Stimulated activated CD8-positive, alpha-beta memory T cell treated with anti-CD3 and anti-CD28 coated beads, Interleukin-7, amount 100 ng/mL, for 4 hours (primary cell): Measurements from ENCODE around the gene SIL1.
"Not testable (repeated sequence)": the region's sequence is repeated elsewhere in the genome, so short reads cannot be mapped to it uniquely, and the experiment has no call there.

Experiments used
- DNase-seq, 2 donors: peaks; one replicate each; pipeline ENCODE4 v3.0.0-alpha.2; 2020; ENCODE audit warnings: low read depth in 2 of 2

The SIL1 gene

DNA sequence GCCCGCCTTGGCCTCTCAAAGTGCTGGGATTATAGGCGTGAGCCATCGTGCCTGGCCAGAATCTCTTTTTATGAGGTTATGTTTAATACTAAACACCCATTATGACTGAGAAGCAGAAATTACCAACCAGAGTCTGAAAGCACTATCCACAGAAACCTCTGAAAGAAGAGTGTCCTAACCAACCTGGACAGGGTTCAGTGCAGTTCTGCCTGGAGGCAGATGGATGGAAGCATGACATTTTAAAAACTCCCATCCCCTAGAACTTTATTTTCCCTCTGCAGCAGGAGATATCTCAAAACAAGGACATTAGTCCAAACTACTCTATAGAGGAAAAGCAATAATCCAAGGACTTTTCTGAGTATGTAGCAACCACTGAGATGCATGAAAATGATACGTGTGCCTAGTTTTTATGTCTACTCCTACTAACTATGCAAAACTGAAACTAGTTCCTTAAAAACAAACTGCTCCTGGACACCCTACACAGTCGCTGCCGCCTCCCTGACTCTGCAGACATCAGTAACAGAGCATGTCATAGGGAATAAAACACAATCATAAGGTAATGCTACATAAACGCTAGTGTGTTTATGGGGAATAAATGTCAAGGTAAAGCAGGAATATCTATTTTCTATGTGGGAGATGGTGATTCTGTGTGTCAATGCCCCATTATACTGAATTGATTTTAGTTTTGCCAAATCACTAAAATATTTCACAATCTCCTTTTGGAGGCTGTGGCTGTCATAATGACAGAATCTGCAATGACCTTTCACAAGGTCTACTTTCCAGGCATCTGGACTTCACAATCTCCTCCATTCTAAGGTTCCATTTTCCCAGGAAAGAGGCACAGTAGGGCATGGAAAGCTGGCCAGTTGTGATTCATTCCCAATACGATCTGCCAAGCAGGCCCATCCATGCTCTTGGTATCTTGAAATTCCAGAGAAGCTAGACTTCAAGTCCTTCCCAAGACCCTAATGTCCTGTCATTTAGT, 122.8 kb downstream of the SIL1 start:
- no peak for DNase-seq

DNA sequence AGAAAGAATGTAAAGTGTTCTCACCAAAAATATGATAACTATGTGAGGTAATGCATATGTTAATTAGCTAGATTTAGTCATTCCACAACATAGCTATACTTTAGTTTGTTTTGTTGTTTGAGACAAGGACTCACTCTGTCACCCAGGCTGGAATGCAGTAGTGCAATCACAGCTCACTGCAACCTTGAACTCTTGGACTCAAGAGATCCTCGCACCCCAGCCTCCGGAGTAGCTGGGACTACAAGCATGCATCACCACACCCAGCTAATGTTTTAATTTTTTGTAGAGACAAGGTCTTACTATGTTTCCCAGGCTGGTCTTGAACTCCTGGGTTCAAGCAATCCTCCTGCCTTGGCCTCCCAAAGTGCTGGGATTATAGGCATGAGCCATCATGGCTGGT, 124.2 kb downstream of the SIL1 start:
- not testable (repeated sequence) for DNase-seq

DNA sequence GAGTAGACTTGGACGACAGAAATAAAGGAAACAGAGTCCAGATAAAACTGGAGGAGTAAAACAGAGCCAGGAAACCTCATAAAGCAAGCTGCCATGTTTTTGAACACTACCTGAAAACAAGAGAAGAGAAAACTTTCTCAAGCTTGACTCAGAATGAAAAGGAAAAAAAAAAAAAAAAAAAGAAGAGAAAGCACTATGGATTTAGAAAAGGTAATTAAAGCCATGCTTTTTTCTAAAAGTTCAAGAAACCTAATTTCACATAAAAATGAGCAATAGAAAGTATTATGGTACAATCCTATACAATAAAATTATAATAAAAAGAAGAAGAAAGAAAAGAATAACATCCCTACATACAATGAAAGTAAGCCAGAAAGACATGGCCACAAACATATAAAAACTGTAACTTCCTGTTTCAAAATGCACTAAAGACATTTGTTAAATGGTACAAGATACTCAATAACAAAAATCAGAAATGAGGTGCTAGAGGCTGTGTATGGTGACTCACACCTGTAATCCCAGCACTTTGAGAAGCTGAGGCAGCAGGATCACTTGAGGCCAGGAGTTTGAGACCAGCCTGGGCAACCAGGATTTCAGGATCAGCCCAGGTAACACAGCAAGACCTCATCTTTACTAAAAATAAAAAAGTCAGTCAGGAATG, 129.5 kb downstream of the SIL1 start:
- no peak for DNase-seq

DNA sequence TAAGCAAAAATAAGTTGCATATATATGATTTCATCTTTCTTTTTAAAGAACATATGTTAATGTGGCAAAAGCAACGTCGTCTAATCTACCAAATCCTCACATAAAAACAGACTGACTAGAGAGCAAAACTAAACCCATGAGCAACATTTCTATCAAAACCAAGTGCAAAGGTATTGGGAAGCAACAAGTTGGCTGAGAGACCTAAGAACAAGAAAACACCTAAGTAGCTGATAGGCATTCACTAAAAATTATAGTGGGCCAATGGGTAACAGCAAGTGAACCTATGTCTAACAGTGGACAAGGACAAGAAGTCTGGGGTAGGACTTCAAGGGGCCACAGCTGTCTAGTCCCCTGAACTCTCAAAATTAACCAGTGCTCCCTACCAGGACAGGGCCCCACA, 130.1 kb downstream of the SIL1 start:
- DNase-seq, result no peak

- no peak for DNase-seq
These were observed 132.9 kb downstream of the SIL1 start for GRCh38 chr5:139065306-139065705.

DNA sequence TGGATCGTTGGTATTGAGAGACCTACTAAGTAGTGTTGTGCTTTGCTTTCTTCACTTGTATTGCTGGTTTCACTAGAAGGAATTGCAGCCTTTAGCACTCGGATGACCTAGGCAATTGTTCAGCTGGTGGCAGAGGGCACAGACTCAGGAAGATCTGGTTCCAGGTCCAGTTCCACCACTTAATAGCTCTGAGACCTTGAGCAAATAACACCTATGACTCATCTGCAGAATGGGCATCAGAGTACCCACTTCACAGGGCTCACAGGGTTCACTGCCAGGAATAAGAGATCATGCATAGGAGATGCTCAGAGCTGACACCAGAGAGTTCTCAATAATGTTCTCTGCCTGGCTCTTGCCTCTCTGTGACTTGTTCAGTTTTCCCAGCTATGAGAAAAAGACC, 133.6 kb downstream of the SIL1 start:
- DNase-seq, result no peak

DNA sequence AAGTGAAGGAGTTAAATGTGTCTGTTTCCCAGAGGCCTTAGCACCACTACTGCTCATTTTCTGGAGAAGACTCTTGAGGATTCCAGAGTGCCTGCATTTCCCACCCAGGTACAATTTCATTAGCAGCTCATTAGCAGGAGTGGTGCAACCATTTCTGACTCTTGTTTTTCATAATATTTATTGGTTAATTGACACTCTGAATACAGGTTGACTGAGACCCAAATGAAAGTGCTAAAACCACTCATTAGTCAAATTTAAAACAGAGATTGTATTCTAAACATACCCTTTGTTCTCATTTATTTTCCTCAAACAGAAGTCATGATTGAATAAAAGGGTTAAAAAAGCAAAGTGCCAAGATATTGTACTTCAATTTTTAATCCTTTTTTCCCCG, 134.5 kb downstream of the SIL1 start:
- DNase-seq, result no peak

GRCh38 chr5:139062910-139063663, 135.1 kb downstream of the SIL1 start:
- DNase-seq, result no peak

- DNase-seq, result no peak
These were observed 136.3 kb downstream of the SIL1 start for GRCh38 chr5:139061856-139062255.

GRCh38 chr5:139061274-139061673, 136.9 kb downstream of the SIL1 start:
- DNase-seq, result no peak

GRCh38 chr5:139058121-139058520, 140.0 kb downstream of the SIL1 start:
- no peak for DNase-seq

DNA sequence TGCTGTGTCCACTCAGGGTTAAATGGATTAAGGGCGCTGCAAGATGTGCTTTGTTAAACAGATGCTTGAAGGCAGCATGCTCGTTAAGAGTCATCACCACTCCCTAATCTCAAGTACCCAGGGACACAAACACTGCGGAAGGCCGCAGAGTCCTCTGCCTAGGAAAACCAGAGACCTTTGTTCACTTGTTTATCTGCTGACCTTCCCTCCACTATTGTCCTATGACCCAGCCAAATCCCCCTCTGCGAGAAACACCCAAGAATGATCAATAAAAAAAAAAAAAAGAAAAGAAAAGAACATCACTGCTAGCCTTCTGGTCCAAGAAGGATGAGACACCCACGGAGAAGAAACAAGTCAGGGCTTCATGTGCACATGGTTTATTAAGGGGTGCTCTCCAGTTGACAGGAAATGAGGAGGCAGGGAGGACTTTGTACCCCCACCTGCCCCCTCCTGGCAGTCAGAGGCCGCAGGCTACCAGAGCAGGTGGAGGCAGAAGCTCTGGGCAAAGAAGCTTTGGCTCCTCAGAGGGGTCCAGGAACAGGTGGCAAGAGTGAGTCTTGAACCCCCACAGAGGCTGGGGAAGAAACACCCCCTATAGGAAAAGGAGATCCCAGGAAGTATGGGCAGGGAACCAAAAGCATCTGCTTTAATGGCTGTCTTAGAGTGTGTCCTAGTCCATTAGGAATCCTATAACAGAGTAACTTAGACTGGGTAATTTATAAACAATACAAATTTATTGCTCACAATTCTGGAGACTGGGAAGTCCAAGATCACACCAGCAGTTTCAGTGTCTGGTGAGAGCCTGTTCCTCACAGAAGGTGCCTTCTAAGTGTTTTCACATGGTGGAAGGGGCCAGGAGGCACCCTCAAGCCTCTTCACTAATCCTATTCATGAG, 140.9 kb downstream of the SIL1 start:
- not testable (repeated sequence) for DNase-seq

DNA sequence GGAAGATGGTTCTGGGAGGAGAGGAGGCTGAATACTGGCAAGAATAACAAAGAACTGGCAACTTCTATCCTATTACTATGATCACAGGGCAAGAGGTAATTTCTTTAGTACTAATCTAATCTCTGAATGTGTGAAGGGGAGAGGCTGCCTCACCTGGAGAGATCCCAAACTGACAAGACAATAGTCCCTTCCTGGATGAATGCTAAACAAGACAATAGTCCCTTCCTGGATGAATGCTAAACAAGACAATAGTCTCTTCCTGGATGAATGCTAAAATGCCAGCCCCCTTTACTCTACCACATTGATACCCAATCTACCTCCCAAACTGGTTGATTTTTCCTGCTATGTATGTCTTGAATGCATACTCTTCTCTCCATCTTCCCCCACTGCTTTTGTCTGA, 145.2 kb downstream of the SIL1 start:
- no peak for DNase-seq

- DNase-seq, result no peak
These were observed 146.8 kb downstream of the SIL1 start for GRCh38 chr5:139051392-139051791.

- no peak for DNase-seq
These were observed 147.7 kb downstream of the SIL1 start for GRCh38 chr5:139050432-139050831.

DNA sequence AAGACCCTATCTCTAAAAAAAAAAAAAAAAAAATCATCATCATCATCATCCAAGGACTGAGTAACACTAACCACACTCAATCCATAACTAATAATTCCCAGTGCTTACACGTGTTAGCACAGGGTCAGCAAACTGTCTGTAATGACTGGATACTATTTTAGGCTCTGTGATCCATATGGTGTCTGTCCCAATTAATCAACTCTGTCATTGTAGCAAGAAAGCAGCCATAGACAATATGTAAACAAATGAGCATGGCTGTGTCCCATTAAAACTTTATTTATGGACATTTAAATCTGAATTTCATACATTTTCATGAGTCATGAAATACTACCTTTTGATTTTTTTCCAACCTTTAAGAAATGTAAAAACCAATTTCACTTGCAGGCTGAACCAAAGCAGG, 148.4 kb downstream of the SIL1 start:
- DNase-seq, result no peak

GRCh38 chr5:139046551-139046950, 151.6 kb downstream of the SIL1 start:
- DNase-seq, result no peak

- DNase-seq, result no peak
These were observed 154.8 kb downstream of the SIL1 start for GRCh38 chr5:139043157-139043905.

GRCh38 chr5:139040081-139040480, 158.1 kb downstream of the SIL1 start:
- no peak for DNase-seq

GRCh38 chr5:139038613-139039305, 159.4 kb downstream of the SIL1 start:
- no peak for DNase-seq
